CD4-positive, alpha-beta T cell (primary cell): ENCODE measurements around the gene CMIP. TPM values are rescaled to one million over a fixed set of nuclear protein-coding genes. Genes with fewer than 3 reads are reported as not detected.
A peak's percentile ranks its signal among the peaks of the same experiment; 100 is the strongest.

Experiments
- ATAC-seq: fragments of 200-7000 bp; cut with Tn5 transposase; one replicate; pipeline ENCODE4 v1.10.0; 2022; ENCODE audit warnings: mild to moderate bottlenecking; ENCODE audit not compliant: poor library complexity
- CTCF ChIA-PET: fragments of 350-600 bp; sonication (Branson Sonifier 250); formaldehyde crosslinking; loops from one replicate; lab custom pipeline; 2021; ENCODE audit warnings: antibody characterized with exemption, inconsistent platforms; lab: Charles Lee
- POLR2A ChIA-PET: fragments of 350-600 bp; sonication (Branson Sonifier 250); formaldehyde crosslinking; loops from one replicate; lab custom pipeline; 2021; ENCODE audit warnings: antibody characterized with exemption, inconsistent platforms; lab: Charles Lee
- DNase-seq, 14 experiments: peaks; one replicate each; pipeline ENCODE4 v3.0.0-alpha.2; 2013 to 2020; ENCODE audit warnings: mixed read lengths in 2 of 14
- H3K27ac ChIP-seq, 2 donors: one replicate each; pipeline versions ENCODE4 v1.5.1 to v1.7.0; 2013; ENCODE audit warnings: low read length in 2 of 2, low read depth in 1 of 2, mild to moderate bottlenecking in 1 of 2
- H3K27me3 ChIP-seq, 2 experiments: 1 replicate in 1 of 2; 2 replicates in 1 of 2; pipeline versions ENCODE4 v1.6.1 to v1.7.0; 2013; ENCODE audit warnings: low read length in 2 of 2, control low read depth in 1 of 2, mild to moderate bottlenecking in 1 of 2, moderate library complexity in 1 of 2; ENCODE audit not compliant: insufficient read depth in 2 of 2, control insufficient read depth in 1 of 2
- H3K36me3 ChIP-seq: one replicate; pipeline ENCODE4 v1.6.1; 2013; ENCODE audit warnings: low read length, control low read depth; ENCODE audit not compliant: insufficient read depth
- H3K4me1 ChIP-seq: one replicate; pipeline ENCODE4 v1.6.1; 2013; ENCODE audit warnings: low read length, control low read depth; ENCODE audit not compliant: insufficient read depth
- H3K4me3 ChIP-seq: one replicate; pipeline ENCODE4 v1.5.1; 2013; ENCODE audit warnings: mild to moderate bottlenecking, low read length, moderate library complexity
- H3K9me3 ChIP-seq, 2 experiments: 1 replicate in 1 of 2; 2 replicates in 1 of 2; pipeline versions ENCODE4 v1.6.1 to v1.7.0; 2013; ENCODE audit warnings: low read length in 2 of 2, mild to moderate bottlenecking in 2 of 2, control low read depth in 1 of 2, moderate library complexity in 1 of 2; ENCODE audit not compliant: control insufficient read depth in 1 of 2, insufficient read depth in 1 of 2
- H3K27ac Mint-ChIP-seq: one replicate; pipeline ENCODE4 v1.8.0; 2020; ENCODE audit warnings: mixed read lengths
- H3K27me3 Mint-ChIP-seq: one replicate; pipeline ENCODE4 v1.8.0; 2021; ENCODE audit warnings: mixed read lengths
- H3K36me3 Mint-ChIP-seq: one replicate; pipeline ENCODE4 v1.8.0; 2021; ENCODE audit warnings: low read depth, mixed read lengths
- H3K4me1 Mint-ChIP-seq: one replicate; pipeline ENCODE4 v1.8.0; 2021; ENCODE audit warnings: low read depth, mixed read lengths
- H3K4me3 Mint-ChIP-seq: one replicate; pipeline ENCODE4 v1.8.0; 2020; ENCODE audit warnings: mild to moderate bottlenecking, mixed read lengths
- H3K9me3 Mint-ChIP-seq: one replicate; pipeline ENCODE4 v1.8.0; 2020; ENCODE audit warnings: mixed read lengths
- CTCF ChIP-seq: fragments of 200-600 bp; IDR thresholded peaks from one replicate; pipeline ENCODE4 v1.8.0; 2022; ENCODE audit warnings: antibody characterized with exemption, mild to moderate bottlenecking
- intact Hi-C, 2 experiments: fragments of 100-400 bp; cut with DNase I in 1 of 2; cut with micrococcal nuclease in 1 of 2; formaldehyde crosslinking; loops; one replicate each; pipeline versions ENCODE4 v1.15.1 to v1.9.0; 2023 to 2025; cut with DNase I, micrococcal nuclease
- total RNA-seq, 174 experiments: library from RNA in 2 of 174; stranded (reverse) in 2 of 174; gene quantifications; one replicate each; pipeline ENCODE4 v1.2.3 and lab custom pipeline; 2021 to 2026

CMIP gene
- total RNA-seq, 2 experiments from 2014 or later = 33.5 to 35.3 TPM

- peaks cover under 1% of the 10 kb centered on the region for H3K4me1 Mint-ChIP-seq
- H3K36me3 ChIP-seq = peaks cover 19% of the 10 kb centered on the region
- no peaks in the 10 kb centered on the region for H3K27me3 Mint-ChIP-seq
- peaks cover 20% of the 10 kb centered on the region for H3K36me3 Mint-ChIP-seq
- no peaks in the 10 kb centered on the region for H3K9me3 Mint-ChIP-seq
- H3K27me3 ChIP-seq = no peaks in the 10 kb centered on the region
- H3K4me3 ChIP-seq = no peak overlapping the region
- no peak overlapping the region for H3K27ac ChIP-seq
- intact Hi-C loops = loop anchor here in 1 of 2 experiments (10.0 kb wide), 1 partner anchor 213 kb away; no protein-coding TSS in a partner anchor
- no peaks in the 10 kb centered on the region for H3K9me3 ChIP-seq
- CTCF ChIA-PET = no interaction called here
- POLR2A ChIA-PET = no interaction called here
- no peak for TF ChIP-seq CTCF
- H3K4me3 Mint-ChIP-seq = peak overlapping the region; percentile 30
- ATAC-seq (no peak), DNase-seq (no peak)
- peaks cover 28% of the 10 kb centered on the region for H3K4me1 ChIP-seq
- no peak overlapping the region for H3K27ac Mint-ChIP-seq
Observed at GRCh38 chr16:81618187-81618586, 173.6 kb downstream of the CMIP start.

- Histone ChIP-seq H3K27me3 (no peaks in the 10 kb centered on the region), H3K9me3 (no peaks in the 10 kb centered on the region), H3K4me1 (peaks cover 31% of the 10 kb centered on the region), H3K27ac (no peak overlapping the region), H3K36me3 (peaks cover 19% of the 10 kb centered on the region), H3K4me3 (no peak overlapping the region)
- no peak for TF ChIP-seq CTCF
- ATAC-seq = no peak
- no peak for DNase-seq
- POLR2A ChIA-PET = no interaction called here
- H3K4me3 Mint-ChIP-seq = no peak overlapping the region
- H3K9me3 Mint-ChIP-seq = no peaks in the 10 kb centered on the region
- no peaks in the 10 kb centered on the region for H3K27me3 Mint-ChIP-seq
- H3K36me3 Mint-ChIP-seq = peaks cover 24% of the 10 kb centered on the region
- intact Hi-C loops = loop anchor here in 1 of 2 experiments (10.0 kb wide), 1 partner anchor 214 kb away; no protein-coding TSS in a partner anchor
- CTCF ChIA-PET = no interaction called here
- no peak overlapping the region for H3K27ac Mint-ChIP-seq
- H3K4me1 Mint-ChIP-seq = peaks cover 5% of the 10 kb centered on the region
Observed at GRCh38 chr16:81618661-81619060, 174.1 kb downstream of the CMIP start.

GRCh38 chr16:81620029-81620428 is 175.4 kb downstream of the CMIP start:
- ATAC-seq = no peak
- Mint-ChIP-seq H3K9me3 (no peaks in the 10 kb centered on the region), H3K4me1 (peaks cover 13% of the 10 kb centered on the region), H3K4me3 (no peak overlapping the region), H3K27ac (peak overlapping the region; percentile 59), H3K27me3 (no peaks in the 10 kb centered on the region), H3K36me3 (peaks cover 24% of the 10 kb centered on the region)
- H3K4me3 ChIP-seq = no peak overlapping the region
- POLR2A ChIA-PET = interaction anchor here (1.3 kb wide), 1 partner anchor 99 kb away, joined by 4 read pairs; no protein-coding TSS in a partner anchor
- H3K27me3 ChIP-seq = no peaks in the 10 kb centered on the region
- no peak overlapping the region for H3K27ac ChIP-seq
- intact Hi-C loops = loop anchor here in 1 of 2 experiments (5.0 to 10.0 kb wide), 2 partner anchors 42 to 605 kb away; no protein-coding TSS in a partner anchor
- no peak for DNase-seq
- H3K4me1 ChIP-seq = peaks cover 28% of the 10 kb centered on the region
- no peaks in the 10 kb centered on the region for H3K9me3 ChIP-seq
- TF ChIP-seq CTCF = no peak
- CTCF ChIA-PET = no interaction called here
- peaks cover 19% of the 10 kb centered on the region for H3K36me3 ChIP-seq
